Neuronal stem cell (in vitro differentiated cells): Measurements from ENCODE around the gene CELA2B.
"Not testable (repeated sequence)": the region's sequence is repeated elsewhere in the genome, so short reads cannot be mapped to it uniquely, and the experiment has no call there.

Experiments used
- DNase-seq: peaks from one replicate; pipeline ENCODE4 v3.0.0-alpha.2; 2013; ENCODE audit warnings: low spot score
- H2AFZ ChIP-seq: one replicate; pipeline ENCODE4 v1.6.1; 2013; ENCODE audit warnings: mild to moderate bottlenecking, low read length, inconsistent platforms
- H2AK5ac ChIP-seq: 2 replicates; pipeline ENCODE4 v1.6.1; 2013; ENCODE audit warnings: low read depth, mild to moderate bottlenecking, inconsistent platforms, low read length, moderate library complexity, mixed read lengths
- H2BK120ac ChIP-seq: 2 replicates; pipeline ENCODE4 v1.6.1; 2013; ENCODE audit warnings: low read depth, mild to moderate bottlenecking, inconsistent platforms, low read length, moderate library complexity, mixed read lengths
- H2BK12ac ChIP-seq: one replicate; pipeline ENCODE4 v1.6.1; 2013; ENCODE audit warnings: low read length, inconsistent platforms
- H2BK15ac ChIP-seq: 2 replicates; pipeline ENCODE4 v1.6.1; 2013; ENCODE audit warnings: mild to moderate bottlenecking, low read length, inconsistent platforms, mixed read lengths
- H2BK5ac ChIP-seq: one replicate; pipeline ENCODE4 v1.6.1; 2013; ENCODE audit warnings: inconsistent platforms, mild to moderate bottlenecking, low read length, moderate library complexity
- H3K14ac ChIP-seq: one replicate; pipeline ENCODE4 v1.6.1; 2013; ENCODE audit warnings: low read length, inconsistent platforms
- H3K18ac ChIP-seq: 2 replicates; pipeline ENCODE4 v1.6.1; 2013; ENCODE audit warnings: low read length, inconsistent platforms
- H3K23ac ChIP-seq: 2 replicates; pipeline ENCODE4 v1.6.1; 2013; ENCODE audit warnings: low read depth, mild to moderate bottlenecking, mixed read lengths, low read length, inconsistent platforms; ENCODE audit not compliant: poor library complexity
- H3K27ac ChIP-seq: replicated peaks from 3 replicates; pipeline ENCODE4 v1.5.1; 2013; ENCODE audit warnings: low read length, inconsistent platforms
- H3K27me3 ChIP-seq, 3 experiments: 2 replicates each; pipeline ENCODE4 v1.6.1; 2013; ENCODE audit warnings: low read length in 3 of 3, mild to moderate bottlenecking in 2 of 3, inconsistent platforms in 1 of 3, low read depth in 1 of 3, mixed read lengths in 1 of 3, moderate library complexity in 1 of 3; ENCODE audit not compliant: control insufficient read depth in 3 of 3, insufficient read depth in 3 of 3
- H3K36me3 ChIP-seq, 2 donors: replicated peaks in 1 of 2; 2 replicates each; pipeline ENCODE4 v1.6.1; 2013; ENCODE audit warnings: low read length in 2 of 2; ENCODE audit not compliant: control insufficient read depth in 2 of 2, insufficient read depth in 2 of 2
- H3K4ac ChIP-seq: 2 replicates; pipeline ENCODE4 v1.6.1; 2013; ENCODE audit warnings: inconsistent platforms, mild to moderate bottlenecking, low read length, moderate library complexity
- H3K4me1 ChIP-seq, 2 donors: 1 replicate in 1 of 2; 2 replicates in 1 of 2; pipeline ENCODE4 v1.6.1; 2013; ENCODE audit warnings: low read length in 2 of 2, low read depth in 1 of 2; ENCODE audit not compliant: control insufficient read depth in 2 of 2, insufficient read depth in 1 of 2
- H3K4me2 ChIP-seq: one replicate; pipeline ENCODE4 v1.6.1; 2013; ENCODE audit warnings: mild to moderate bottlenecking, low read length, inconsistent platforms; ENCODE audit not compliant: insufficient read depth, poor library complexity, severe bottlenecking
- H3K4me3 ChIP-seq, 2 donors: 2 replicates each; pipeline ENCODE4 v1.5.1; 2013; ENCODE audit warnings: low read length in 2 of 2, mild to moderate bottlenecking in 2 of 2, inconsistent platforms in 1 of 2, moderate library complexity in 1 of 2
- H3K79me1 ChIP-seq: one replicate; pipeline ENCODE4 v1.6.1; 2013; ENCODE audit warnings: low read depth, mild to moderate bottlenecking, inconsistent platforms, low read length, moderate library complexity
- H3K9ac ChIP-seq: one replicate; pipeline ENCODE4 v1.6.1; 2013; ENCODE audit warnings: mild to moderate bottlenecking, low read depth, low read length, inconsistent platforms; ENCODE audit not compliant: poor library complexity
- H3K9me3 ChIP-seq, 2 donors: replicated peaks in 1 of 2; 2 replicates each; pipeline versions ENCODE3 to v1.6.1; 2013; ENCODE audit warnings: low read length in 2 of 2, mild to moderate bottlenecking in 2 of 2, inconsistent platforms in 1 of 2, low read depth in 1 of 2, mixed read lengths in 1 of 2, moderate library complexity in 1 of 2; ENCODE audit not compliant: control insufficient read depth in 2 of 2, insufficient read depth in 1 of 2
- H4K8ac ChIP-seq: one replicate; pipeline ENCODE4 v1.6.1; 2013; ENCODE audit warnings: low read depth, mild to moderate bottlenecking, inconsistent platforms, low read length, moderate library complexity
- H4K91ac ChIP-seq: one replicate; pipeline ENCODE4 v1.6.1; 2013; ENCODE audit warnings: low read length, low read depth, mild to moderate bottlenecking, inconsistent platforms; ENCODE audit not compliant: poor library complexity
- WGBS, 2 donors: extraction: QIAGEN DNeasy Blood & Tissue Kit; methylation state at CpG; one replicate each; pipeline ENCODE4 v1.1.7; 2013; ENCODE audit warnings: missing lambda C conversion rate in 2 of 2, mixed read lengths in 1 of 2; ENCODE audit not compliant: insufficient read length in 2 of 2, insufficient replicate concordance in 1 of 2; ENCODE audit errors: extremely low coverage in 2 of 2; 5-methylcytosine and 5-hydroxymethylcytosine counted together

Gene CELA2B

GRCh38 chr1:15463926-15464322 lies 12.0 kb upstream of the CELA2B start:
- H2BK12ac ChIP-seq, H3K79me1 ChIP-seq, H2BK5ac ChIP-seq, H3K23ac ChIP-seq, H3K14ac ChIP-seq, H3K4ac ChIP-seq, H3K4me3 ChIP-seq, DNase-seq, H3K9ac ChIP-seq, H2BK15ac ChIP-seq, H4K91ac ChIP-seq, H2AFZ ChIP-seq, H3K4me2 ChIP-seq, H2BK120ac ChIP-seq, H3K4me1 ChIP-seq, H3K18ac ChIP-seq, H2AK5ac ChIP-seq, H3K9me3 ChIP-seq, H3K27ac ChIP-seq, H4K8ac ChIP-seq, H3K27me3 ChIP-seq, H3K36me3 ChIP-seq: not testable (repeated sequence)
- no CpG with 5 or more reads among the region's 5 CpGs for WGBS, 2 donors

- Histone ChIP-seq H3K23ac (no peak overlapping the region), H3K9me3 (no peaks in the 10 kb centered on the region), H2BK15ac (no peak overlapping the region), H3K4me2 (no peak overlapping the region), H3K9ac (no peak overlapping the region), H3K18ac (no peak overlapping the region), H3K27ac (no peak overlapping the region), H2AFZ (no peak overlapping the region), H4K8ac (no peak overlapping the region), H3K4ac (no peak overlapping the region), H3K4me1 (no peaks in the 10 kb centered on the region), H3K14ac (peak overlapping the region; percentile 32), H2AK5ac (no peak overlapping the region), H2BK5ac (no peak overlapping the region), H4K91ac (no peak overlapping the region), H3K36me3 (no peaks in the 10 kb centered on the region), H3K4me3 (no peak overlapping the region), H3K27me3 (peaks cover 0 to 4% (median 0%) of the 10 kb centered on the region in 3 experiments), H3K79me1 (no peaks in the 10 kb centered on the region), H2BK12ac (no peak overlapping the region), H2BK120ac (no peak overlapping the region)
- no peak for DNase-seq
- no CpG with 5 or more reads among the region's 7 CpGs for WGBS, 2 donors
Observed at GRCh38 chr1:15465674-15466073, 10.2 kb upstream of the CELA2B start.

GRCh38 chr1:15466955-15467625 lies 8.8 kb upstream of the CELA2B start:
- not testable (repeated sequence) for H2BK120ac ChIP-seq, H2BK15ac ChIP-seq, H3K18ac ChIP-seq, H3K9me3 ChIP-seq, H4K91ac ChIP-seq, H3K4me1 ChIP-seq, H2BK5ac ChIP-seq, H3K23ac ChIP-seq, H3K36me3 ChIP-seq, H2BK12ac ChIP-seq, H2AFZ ChIP-seq, H2AK5ac ChIP-seq, H4K8ac ChIP-seq, H3K4me3 ChIP-seq, H3K9ac ChIP-seq, H3K4ac ChIP-seq, H3K27ac ChIP-seq, H3K14ac ChIP-seq, H3K4me2 ChIP-seq, H3K79me1 ChIP-seq, H3K27me3 ChIP-seq, DNase-seq
- no CpG with 5 or more reads among the region's 22 CpGs for WGBS, 2 donors

GRCh38 chr1:15468145-15468544 lies 7.8 kb upstream of the CELA2B start:
- Histone ChIP-seq H2BK15ac (no peak overlapping the region), H3K9me3 (peaks cover 0 to 2% of the 10 kb centered on the region in 2 donors), H3K18ac (no peak overlapping the region), H2BK12ac (no peak overlapping the region), H3K79me1 (no peaks in the 10 kb centered on the region), H4K91ac (no peak overlapping the region), H2AFZ (no peak overlapping the region), H3K27me3 (peaks cover 0 to 2% (median 0%) of the 10 kb centered on the region in 3 experiments), H3K9ac (no peak overlapping the region), H3K4me2 (no peak overlapping the region), H2BK5ac (no peak overlapping the region), H3K27ac (no peak overlapping the region), H4K8ac (no peak overlapping the region), H3K4me1 (no peaks in the 10 kb centered on the region), H3K4me3 (no peak overlapping the region), H3K36me3 (no peaks in the 10 kb centered on the region), H2AK5ac (no peak overlapping the region), H3K14ac (no peak overlapping the region), H3K4ac (no peak overlapping the region), H2BK120ac (no peak overlapping the region), H3K23ac (no peak overlapping the region)
- DNase-seq, result no peak
